ENCODE data around the gene DPYSL3.

The DPYSL3 gene

DNA sequence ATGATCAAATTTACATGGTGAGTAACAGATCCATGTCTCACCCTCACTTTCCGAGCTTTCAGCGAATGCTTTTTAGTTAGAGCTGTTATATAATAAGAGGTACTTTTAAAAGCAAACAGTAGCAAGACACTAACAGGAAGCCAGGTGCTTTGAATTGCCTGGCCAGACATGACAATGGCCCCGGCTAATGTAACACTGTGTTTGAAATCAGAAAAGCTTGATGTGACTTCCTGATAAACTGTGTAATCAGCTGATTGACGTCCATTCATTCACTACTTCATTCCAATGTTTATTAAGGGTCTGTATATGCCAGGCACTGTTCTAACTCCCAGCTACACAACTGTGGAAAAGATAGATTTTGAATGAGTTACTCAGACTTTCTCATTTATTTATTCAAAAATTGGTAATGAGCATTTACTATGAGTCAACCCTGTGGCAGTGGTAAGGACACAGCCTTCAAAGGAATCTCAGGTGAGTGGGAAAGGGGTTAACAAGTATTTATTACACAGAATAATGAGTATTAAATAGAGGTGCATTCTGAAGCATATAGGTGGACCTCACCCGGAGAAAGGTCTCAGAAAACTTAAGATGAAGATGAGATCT lies 26.6 kb downstream of the DPYSL3 start:
- TF ChIP-seq, protein P1, sequence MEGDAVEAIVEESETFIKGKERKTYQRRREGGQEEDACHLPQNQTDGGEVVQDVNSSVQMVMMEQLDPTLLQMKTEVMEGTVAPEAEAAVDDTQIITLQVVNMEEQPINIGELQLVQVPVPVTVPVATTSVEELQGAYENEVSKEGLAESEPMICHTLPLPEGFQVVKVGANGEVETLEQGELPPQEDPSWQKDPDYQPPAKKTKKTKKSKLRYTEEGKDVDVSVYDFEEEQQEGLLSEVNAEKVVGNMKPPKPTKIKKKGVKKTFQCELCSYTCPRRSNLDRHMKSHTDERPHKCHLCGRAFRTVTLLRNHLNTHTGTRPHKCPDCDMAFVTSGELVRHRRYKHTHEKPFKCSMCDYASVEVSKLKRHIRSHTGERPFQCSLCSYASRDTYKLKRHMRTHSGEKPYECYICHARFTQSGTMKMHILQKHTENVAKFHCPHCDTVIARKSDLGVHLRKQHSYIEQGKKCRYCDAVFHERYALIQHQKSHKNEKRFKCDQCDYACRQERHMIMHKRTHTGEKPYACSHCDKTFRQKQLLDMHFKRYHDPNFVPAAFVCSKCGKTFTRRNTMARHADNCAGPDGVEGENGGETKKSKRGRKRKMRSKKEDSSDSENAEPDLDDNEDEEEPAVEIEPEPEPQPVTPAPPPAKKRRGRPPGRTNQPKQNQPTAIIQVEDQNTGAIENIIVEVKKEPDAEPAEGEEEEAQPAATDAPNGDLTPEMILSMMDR (conservative IDR thresholded peaks at IDR 0.05; ENCODE audit: low read depth, low read length): no peak
- no peak for DNase-seq (ENCODE audit: low read depth)
- no peak overlapping the region for H3K4me3 ChIP-seq (ENCODE audit: low read length)

DNA sequence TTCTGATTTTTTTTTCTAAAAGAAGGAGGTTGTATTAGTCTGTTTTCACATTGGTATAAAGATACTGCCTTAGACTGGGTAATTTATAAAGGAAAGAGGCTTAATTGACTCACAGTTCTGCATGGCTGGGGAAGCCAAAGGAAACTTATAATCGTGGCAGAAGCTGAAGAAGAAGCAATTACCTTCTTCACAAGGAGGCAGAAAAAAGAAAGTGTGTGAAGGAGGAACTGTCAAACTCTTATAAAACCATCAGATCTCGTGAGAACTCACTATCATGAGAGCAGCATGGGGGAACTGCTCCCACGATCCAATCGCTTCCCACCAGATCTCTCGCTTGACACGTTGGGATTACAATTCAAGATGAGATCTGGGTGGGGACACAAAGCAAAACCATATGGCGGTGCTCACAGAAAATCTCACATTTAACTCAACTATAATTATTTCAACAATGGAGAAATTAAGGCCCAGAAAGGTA lies 27.1 kb downstream of the DPYSL3 start:
- no peak overlapping the region for H3K4me3 ChIP-seq (ENCODE audit: low read length)
- no peak for DNase-seq (ENCODE audit: low read depth)
- TF ChIP-seq, protein P1 (conservative IDR thresholded peaks at IDR 0.05; ENCODE audit: low read depth, low read length): no peak

DNA sequence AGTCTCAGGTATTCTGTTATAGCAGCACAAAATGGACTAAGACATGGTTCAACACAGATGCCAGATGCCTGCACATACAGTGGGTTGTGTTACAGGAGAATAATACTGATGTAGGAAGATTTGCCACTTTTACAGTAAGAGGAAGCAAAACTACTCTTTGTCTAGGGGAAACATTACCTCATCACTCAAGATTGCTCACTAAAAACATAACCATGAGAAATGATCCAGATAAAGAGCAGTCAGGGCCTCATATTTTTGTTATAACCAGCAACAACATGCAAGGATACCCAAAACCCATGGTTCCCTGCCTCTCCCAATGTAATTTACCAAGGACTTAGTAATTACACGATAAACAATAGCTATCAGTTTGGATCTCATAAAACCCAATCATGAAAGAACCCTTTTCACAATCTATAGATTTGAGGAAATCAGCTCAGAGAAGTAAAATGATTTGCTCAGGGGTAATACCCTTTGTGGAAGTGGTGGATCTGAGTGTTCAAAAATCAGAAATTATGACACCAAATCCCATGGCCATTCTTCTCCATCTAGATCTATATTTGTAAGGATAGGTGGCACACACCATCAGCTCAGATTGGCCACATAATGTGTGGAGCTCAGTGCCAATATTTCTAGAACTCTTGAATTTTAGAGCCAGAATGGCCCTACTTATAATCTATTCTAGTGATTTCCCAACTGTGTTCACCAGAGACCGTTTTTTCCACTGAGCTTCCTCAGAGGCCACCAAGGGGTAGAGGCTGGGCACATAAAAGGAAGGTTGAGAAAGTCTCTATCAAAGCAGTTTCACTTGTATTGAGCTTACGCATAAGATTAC lies 27.8 kb downstream of the DPYSL3 start:
- TF ChIP-seq, protein P1 (conservative IDR thresholded peaks at IDR 0.05; ENCODE audit: low read depth, low read length): no peak
- no peak for DNase-seq (ENCODE audit: low read depth)
- H3K4me3 ChIP-seq (ENCODE audit: low read length): no peak overlapping the region

DNA sequence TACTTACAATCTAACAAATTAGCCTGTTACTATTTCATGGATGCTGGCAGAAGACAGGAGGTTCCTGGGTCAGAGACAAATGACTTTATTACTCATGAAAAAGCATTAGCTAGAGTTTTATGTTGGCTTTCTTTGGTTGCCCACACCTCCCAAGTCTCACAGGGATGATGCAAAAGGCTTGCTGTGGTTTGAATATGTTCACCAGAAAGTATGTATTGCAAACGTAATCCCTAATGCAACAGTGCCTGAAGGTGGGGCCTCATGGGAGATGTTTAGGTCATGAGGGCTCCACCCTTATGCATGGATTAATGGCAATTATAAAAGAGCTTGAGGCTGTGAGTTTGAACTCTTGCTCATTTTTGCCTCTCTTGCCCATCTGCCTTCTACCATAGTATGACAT lies 28.5 kb downstream of the DPYSL3 start:
- H3K4me3 ChIP-seq (ENCODE audit: low read length): no peak overlapping the region
- TF ChIP-seq, protein P1 (conservative IDR thresholded peaks at IDR 0.05; ENCODE audit: low read depth, low read length): no peak
- no peak for DNase-seq (ENCODE audit: low read depth)

DNA sequence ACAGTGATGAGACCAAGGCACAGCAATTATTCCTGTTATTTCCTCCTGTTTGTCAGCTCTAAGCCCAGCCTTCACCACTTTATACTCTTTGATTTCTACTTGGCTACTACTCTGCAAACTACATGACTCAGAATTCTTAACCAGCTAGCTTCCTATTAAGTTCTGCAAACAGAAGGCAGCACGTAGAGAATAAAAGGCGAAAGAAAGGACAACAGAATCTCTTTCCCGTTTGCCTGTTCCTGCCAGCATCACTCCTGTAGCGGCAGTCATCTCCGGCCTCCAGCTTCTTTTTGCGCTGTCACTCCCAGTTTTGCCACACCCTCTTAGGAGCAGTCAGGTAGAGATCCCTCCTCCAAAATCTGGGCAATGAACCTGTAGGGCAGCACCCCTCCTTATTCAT lies 29.9 kb downstream of the DPYSL3 start:
- TF ChIP-seq, protein P1 (conservative IDR thresholded peaks at IDR 0.05; ENCODE audit: low read depth, low read length): no peak
- DNase-seq (ENCODE audit: low read depth): no peak
- H3K4me3 ChIP-seq (ENCODE audit: low read length): no peak overlapping the region

DNA sequence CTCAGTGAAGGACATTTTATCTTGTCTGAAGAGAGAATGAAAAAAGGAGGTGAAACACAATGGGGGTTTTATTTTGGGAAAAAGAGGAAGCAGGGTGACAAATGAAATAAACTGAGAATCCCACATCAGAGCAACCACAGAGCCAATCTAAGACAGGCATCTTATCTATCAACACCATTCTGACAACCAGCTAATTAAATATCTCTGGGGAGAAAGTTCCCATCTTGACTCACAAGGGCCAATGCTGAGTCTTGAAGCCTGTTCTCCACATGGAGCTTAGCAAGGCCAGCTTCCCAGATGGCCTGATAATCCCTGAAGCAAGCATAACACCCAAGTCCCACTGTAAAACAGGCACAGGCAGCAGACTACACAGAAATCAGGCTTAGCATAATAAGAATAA lies 30.4 kb downstream of the DPYSL3 start:
- H3K4me3 ChIP-seq (ENCODE audit: low read length): no peak overlapping the region
- TF ChIP-seq, protein P1 (conservative IDR thresholded peaks at IDR 0.05; ENCODE audit: low read depth, low read length): no peak
- DNase-seq (ENCODE audit: low read depth): no peak

DNA sequence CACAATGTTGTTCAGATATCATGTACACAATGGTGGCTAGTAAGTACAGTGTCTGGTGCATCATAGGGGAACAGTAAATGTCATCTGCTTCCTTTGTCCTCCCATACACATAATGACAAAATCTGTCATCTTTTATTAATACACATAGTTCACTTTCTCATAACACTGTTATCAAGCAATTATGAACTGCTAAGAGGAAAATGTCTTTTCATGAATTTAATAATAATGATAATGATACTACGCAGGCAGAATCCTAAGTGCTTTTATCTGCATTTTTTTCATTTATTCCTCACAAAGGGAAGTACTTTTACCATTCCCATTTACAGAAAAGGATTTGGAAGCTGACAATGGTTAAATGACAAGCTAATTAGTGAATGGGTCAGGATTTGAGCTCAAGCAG lies 35.7 kb downstream of the DPYSL3 start:
- TF ChIP-seq, protein P1 (conservative IDR thresholded peaks at IDR 0.05; ENCODE audit: low read depth, low read length): no peak
- no peak overlapping the region for H3K4me3 ChIP-seq (ENCODE audit: low read length)
- no peak for DNase-seq (ENCODE audit: low read depth)
